ENCODE data around the gene IQGAP2.

Gene IQGAP2

DNA sequence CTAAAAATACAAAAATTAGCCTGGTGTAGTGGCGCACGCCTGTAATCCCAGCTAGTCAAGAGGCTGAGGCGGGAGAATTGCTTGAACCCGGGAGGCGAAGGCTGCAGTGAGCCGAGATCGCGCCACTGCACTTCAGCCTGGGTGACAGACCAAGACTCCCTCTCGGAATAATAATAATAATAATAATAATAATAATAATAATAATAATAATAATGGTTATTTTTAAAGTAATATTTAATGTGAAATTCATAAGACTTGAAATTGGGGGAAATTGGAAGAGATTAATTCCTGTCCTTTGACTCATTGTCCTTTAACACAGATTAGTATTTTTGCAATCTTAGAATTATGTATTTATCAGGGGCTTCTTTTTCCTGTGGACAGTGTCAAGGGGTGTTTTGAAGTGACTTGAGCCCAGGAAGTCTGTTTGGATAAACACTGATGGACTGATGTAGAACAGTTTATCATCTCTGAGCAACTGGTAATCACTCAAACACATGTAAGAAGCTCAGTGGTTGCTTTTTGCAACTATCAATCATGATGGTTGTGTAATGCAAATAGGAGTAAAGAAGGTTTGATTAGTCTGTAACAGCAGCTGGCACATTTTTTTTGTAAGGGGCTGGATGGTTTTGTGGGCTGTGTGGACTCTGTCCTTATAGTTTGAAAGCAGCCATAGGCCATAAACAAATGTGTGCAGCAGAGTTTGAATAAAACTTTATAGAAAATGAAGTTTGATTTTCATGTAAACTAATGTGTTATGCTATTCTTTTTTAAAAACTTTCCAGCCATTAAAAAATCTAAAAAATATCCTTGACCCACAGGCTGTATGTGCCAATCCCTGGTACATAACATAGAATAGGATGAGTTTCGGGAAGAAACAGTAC lies 126.6 kb downstream of the IQGAP2 start:
- no peak for TF ChIP-seq EP300 (IDR thresholded peaks at IDR 0.05; ENCODE audit: borderline replicate concordance)
- no peak for TF ChIP-seq RAD21 (IDR thresholded peaks at IDR 0.05; ENCODE audit: low read depth)
- TF ChIP-seq, protein P1, sequence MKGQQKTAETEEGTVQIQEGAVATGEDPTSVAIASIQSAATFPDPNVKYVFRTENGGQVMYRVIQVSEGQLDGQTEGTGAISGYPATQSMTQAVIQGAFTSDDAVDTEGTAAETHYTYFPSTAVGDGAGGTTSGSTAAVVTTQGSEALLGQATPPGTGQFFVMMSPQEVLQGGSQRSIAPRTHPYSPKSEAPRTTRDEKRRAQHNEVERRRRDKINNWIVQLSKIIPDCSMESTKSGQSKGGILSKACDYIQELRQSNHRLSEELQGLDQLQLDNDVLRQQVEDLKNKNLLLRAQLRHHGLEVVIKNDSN (IDR thresholded peaks at IDR 0.05) = no peak
- TF ChIP-seq, protein P2, sequence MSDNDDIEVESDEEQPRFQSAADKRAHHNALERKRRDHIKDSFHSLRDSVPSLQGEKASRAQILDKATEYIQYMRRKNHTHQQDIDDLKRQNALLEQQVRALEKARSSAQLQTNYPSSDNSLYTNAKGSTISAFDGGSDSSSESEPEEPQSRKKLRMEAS (IDR thresholded peaks at IDR 0.05) = no peak
- TF ChIP-seq CREB1 (IDR thresholded peaks at IDR 0.05; ENCODE audit: low read depth) = no peak
- no peak for TF ChIP-seq TCF12 (IDR thresholded peaks at IDR 0.05; ENCODE audit: low read depth)
- no peak for TF ChIP-seq TEAD4 (IDR thresholded peaks at IDR 0.05)
- no peak for TF ChIP-seq ZBTB7A (IDR thresholded peaks at IDR 0.05; ENCODE audit: low read depth)
- TF ChIP-seq REST (IDR thresholded peaks at IDR 0.05; ENCODE audit: low read depth) = no peak
- TF ChIP-seq NFIC (IDR thresholded peaks at IDR 0.05) = no peak
- no peak for TF ChIP-seq CEBPB (IDR thresholded peaks at IDR 0.05)
- TF ChIP-seq YY1 (IDR thresholded peaks at IDR 0.05; ENCODE audit: low read depth) = no peak
- TF ChIP-seq TAF1 (IDR thresholded peaks at IDR 0.05; ENCODE audit: low read depth) = no peak
- TF ChIP-seq EGR1 (IDR thresholded peaks at IDR 0.05) = no peak
- TF ChIP-seq FOXM1 (IDR thresholded peaks at IDR 0.05; ENCODE audit: borderline replicate concordance, low read depth) = no peak

DNA sequence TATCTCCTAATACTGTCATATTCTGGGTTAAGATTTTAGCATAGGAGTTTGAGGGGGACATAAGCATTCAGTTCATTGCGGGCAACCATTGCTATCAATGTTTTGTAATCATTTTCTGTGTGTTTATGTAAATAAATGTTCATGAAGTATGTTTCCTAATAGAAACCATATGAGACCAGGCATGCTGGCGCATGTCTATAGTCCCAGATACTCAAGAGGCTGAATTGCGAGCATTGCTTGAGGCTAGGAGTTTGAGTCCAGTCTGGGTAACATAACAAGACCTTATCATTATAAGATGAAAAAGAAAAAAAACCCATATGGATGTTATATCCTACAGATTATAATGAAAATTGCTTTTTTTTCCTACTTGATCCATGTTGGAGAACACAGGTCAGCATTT lies 129.0 kb downstream of the IQGAP2 start:
- TF ChIP-seq, protein P1 (IDR thresholded peaks at IDR 0.05) = no peak
- TF ChIP-seq REST (IDR thresholded peaks at IDR 0.05; ENCODE audit: low read depth) = no peak
- no peak for TF ChIP-seq EP300 (IDR thresholded peaks at IDR 0.05; ENCODE audit: borderline replicate concordance)
- TF ChIP-seq EGR1 (IDR thresholded peaks at IDR 0.05) = no peak

GRCh38 chr5:76532973-76533372 lies 129.9 kb downstream of the IQGAP2 start:
- TF ChIP-seq EGR1 (IDR thresholded peaks at IDR 0.05) = no peak
- no peak for TF ChIP-seq TCF12 (IDR thresholded peaks at IDR 0.05; ENCODE audit: low read depth)
- TF ChIP-seq, protein P2 (IDR thresholded peaks at IDR 0.05) = no peak
- TF ChIP-seq FOXM1 (IDR thresholded peaks at IDR 0.05; ENCODE audit: borderline replicate concordance, low read depth) = no peak
- TF ChIP-seq ZBTB7A (IDR thresholded peaks at IDR 0.05; ENCODE audit: low read depth) = no peak
- TF ChIP-seq, protein P1 (IDR thresholded peaks at IDR 0.05) = no peak
- TF ChIP-seq REST (IDR thresholded peaks at IDR 0.05; ENCODE audit: low read depth) = no peak
- TF ChIP-seq CREB1 (IDR thresholded peaks at IDR 0.05; ENCODE audit: low read depth) = no peak
- TF ChIP-seq RAD21 (IDR thresholded peaks at IDR 0.05; ENCODE audit: low read depth) = no peak
- no peak for TF ChIP-seq TEAD4 (IDR thresholded peaks at IDR 0.05)
- no peak for TF ChIP-seq CEBPB (IDR thresholded peaks at IDR 0.05)
- TF ChIP-seq NFIC (IDR thresholded peaks at IDR 0.05) = no peak
- TF ChIP-seq TAF1 (IDR thresholded peaks at IDR 0.05; ENCODE audit: low read depth) = no peak
- TF ChIP-seq YY1 (IDR thresholded peaks at IDR 0.05; ENCODE audit: low read depth) = no peak
- no peak for TF ChIP-seq EP300 (IDR thresholded peaks at IDR 0.05; ENCODE audit: borderline replicate concordance)

GRCh38 chr5:76535577-76535976 lies 132.5 kb downstream of the IQGAP2 start:
- TF ChIP-seq TEAD4 (IDR thresholded peaks at IDR 0.05) = no peak
- TF ChIP-seq, protein P2 (IDR thresholded peaks at IDR 0.05) = no peak
- TF ChIP-seq EGR1 (IDR thresholded peaks at IDR 0.05) = no peak
- TF ChIP-seq TAF1 (IDR thresholded peaks at IDR 0.05; ENCODE audit: low read depth) = no peak
- TF ChIP-seq CEBPB (IDR thresholded peaks at IDR 0.05) = no peak
- TF ChIP-seq TCF12 (IDR thresholded peaks at IDR 0.05; ENCODE audit: low read depth) = no peak
- no peak for TF ChIP-seq NFIC (IDR thresholded peaks at IDR 0.05)
- no peak for TF ChIP-seq ZBTB7A (IDR thresholded peaks at IDR 0.05; ENCODE audit: low read depth)
- TF ChIP-seq, protein P1 (IDR thresholded peaks at IDR 0.05) = no peak
- TF ChIP-seq CREB1 (IDR thresholded peaks at IDR 0.05; ENCODE audit: low read depth) = no peak
